ENCODE results near the gene BPIFB6.

BPIFB6 gene

DNA sequence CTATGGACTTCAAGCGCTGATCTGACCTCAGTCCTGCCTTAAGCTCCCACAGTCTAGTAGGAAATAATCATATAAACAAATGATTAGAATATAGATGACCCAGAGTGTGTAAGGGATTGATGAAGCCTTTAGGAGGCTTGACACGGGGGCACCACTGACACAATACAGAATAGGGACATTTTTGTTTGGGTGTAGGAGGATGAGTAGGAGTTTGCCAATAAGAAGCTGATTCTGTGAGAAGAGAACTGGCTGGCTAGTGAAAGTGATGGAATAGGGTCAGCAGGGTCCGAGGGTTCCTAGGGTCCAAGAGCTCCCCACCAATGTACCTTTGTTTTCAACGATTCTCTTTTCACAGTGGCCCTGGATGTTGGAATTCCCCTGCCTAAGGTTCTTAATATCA lies 40.9 kb downstream of the BPIFB6 start:
- Histone ChIP-seq H3K9me3 (ENCODE audit: control insufficient read depth, insufficient read depth, low read length) (no peaks in the 10 kb centered on the region), H4K20me1 (ENCODE audit: control insufficient read depth, insufficient read depth, low read depth, low read length) (no peaks in the 10 kb centered on the region), H3K4me2 (ENCODE audit: low read length) (no peak overlapping the region), H3K9me2 (replicated peaks; ENCODE audit: control insufficient read depth, low read length) (no peaks in the 10 kb centered on the region), H3K79me2 (ENCODE audit: control insufficient read depth, low read length) (no peaks in the 10 kb centered on the region), H3K27me3 (ENCODE audit: control insufficient read depth, low read length) (no peaks in the 10 kb centered on the region; the same call in 1 of the 2 replicates), H3F3A (ENCODE audit: control insufficient read depth, insufficient read depth) (no peaks in the 10 kb centered on the region), H3K36me3 (ENCODE audit: control insufficient read depth, low read length) (no peaks in the 10 kb centered on the region), H3K4me1 (ENCODE audit: control insufficient read depth, low read length) (no peaks in the 10 kb centered on the region), H3K27ac (ENCODE audit: low read depth, low read length) (no peak overlapping the region), H3K4me3 (ENCODE audit: low read length) (no peak overlapping the region)
- no peak for TF ChIP-seq EZH2phosphoT487 (IDR thresholded peaks at IDR 0.05; ENCODE audit: borderline replicate concordance, low read length)
- TF ChIP-seq, protein P1, sequence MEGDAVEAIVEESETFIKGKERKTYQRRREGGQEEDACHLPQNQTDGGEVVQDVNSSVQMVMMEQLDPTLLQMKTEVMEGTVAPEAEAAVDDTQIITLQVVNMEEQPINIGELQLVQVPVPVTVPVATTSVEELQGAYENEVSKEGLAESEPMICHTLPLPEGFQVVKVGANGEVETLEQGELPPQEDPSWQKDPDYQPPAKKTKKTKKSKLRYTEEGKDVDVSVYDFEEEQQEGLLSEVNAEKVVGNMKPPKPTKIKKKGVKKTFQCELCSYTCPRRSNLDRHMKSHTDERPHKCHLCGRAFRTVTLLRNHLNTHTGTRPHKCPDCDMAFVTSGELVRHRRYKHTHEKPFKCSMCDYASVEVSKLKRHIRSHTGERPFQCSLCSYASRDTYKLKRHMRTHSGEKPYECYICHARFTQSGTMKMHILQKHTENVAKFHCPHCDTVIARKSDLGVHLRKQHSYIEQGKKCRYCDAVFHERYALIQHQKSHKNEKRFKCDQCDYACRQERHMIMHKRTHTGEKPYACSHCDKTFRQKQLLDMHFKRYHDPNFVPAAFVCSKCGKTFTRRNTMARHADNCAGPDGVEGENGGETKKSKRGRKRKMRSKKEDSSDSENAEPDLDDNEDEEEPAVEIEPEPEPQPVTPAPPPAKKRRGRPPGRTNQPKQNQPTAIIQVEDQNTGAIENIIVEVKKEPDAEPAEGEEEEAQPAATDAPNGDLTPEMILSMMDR (IDR thresholded peaks at IDR 0.05; ENCODE audit: low read depth, low read length, poor library complexity, severe bottlenecking), result no peak

DNA sequence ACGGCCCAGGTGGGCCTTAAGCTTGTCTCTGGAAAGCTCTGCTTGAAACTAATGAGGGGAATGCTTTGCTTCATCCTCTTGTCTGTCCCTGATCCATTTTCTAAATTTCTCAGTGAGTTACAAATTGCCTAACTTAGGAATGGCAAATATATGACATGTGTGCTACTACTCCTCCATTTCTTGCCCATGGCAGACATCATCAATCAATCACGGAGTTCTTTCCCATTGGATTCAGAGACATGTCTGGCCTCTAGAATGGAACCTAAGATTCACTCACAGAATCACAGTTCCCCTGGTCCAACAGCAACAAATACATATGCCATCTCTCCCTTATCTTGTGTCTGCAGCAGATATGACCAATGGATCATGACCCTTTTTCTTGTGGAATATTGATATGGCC lies 41.4 kb downstream of the BPIFB6 start:
- no peak for TF ChIP-seq EZH2phosphoT487 (IDR thresholded peaks at IDR 0.05; ENCODE audit: borderline replicate concordance, low read length)
- TF ChIP-seq, protein P1 (IDR thresholded peaks at IDR 0.05; ENCODE audit: low read depth, low read length, poor library complexity, severe bottlenecking), result no peak
- H3K27me3 ChIP-seq (ENCODE audit: control insufficient read depth, low read length), result no peaks in the 10 kb centered on the region; the same call in 1 of the 2 replicates
- no peaks in the 10 kb centered on the region for H3K9me2 ChIP-seq (replicated peaks; ENCODE audit: control insufficient read depth, low read length)
- no peaks in the 10 kb centered on the region for H3K9me3 ChIP-seq (ENCODE audit: control insufficient read depth, insufficient read depth, low read length)
- no peak overlapping the region for H3K27ac ChIP-seq (ENCODE audit: low read depth, low read length)
- no peaks in the 10 kb centered on the region for H3K4me1 ChIP-seq (ENCODE audit: control insufficient read depth, low read length)
- no peaks in the 10 kb centered on the region for H3K36me3 ChIP-seq (ENCODE audit: control insufficient read depth, low read length)
- H3K4me2 ChIP-seq (ENCODE audit: low read length), result no peak overlapping the region
- H3K79me2 ChIP-seq (ENCODE audit: control insufficient read depth, low read length), result no peaks in the 10 kb centered on the region
- H3F3A ChIP-seq (ENCODE audit: control insufficient read depth, insufficient read depth), result no peaks in the 10 kb centered on the region
- H3K4me3 ChIP-seq (ENCODE audit: low read length), result no peak overlapping the region
- no peaks in the 10 kb centered on the region for H4K20me1 ChIP-seq (ENCODE audit: control insufficient read depth, insufficient read depth, low read depth, low read length)

DNA sequence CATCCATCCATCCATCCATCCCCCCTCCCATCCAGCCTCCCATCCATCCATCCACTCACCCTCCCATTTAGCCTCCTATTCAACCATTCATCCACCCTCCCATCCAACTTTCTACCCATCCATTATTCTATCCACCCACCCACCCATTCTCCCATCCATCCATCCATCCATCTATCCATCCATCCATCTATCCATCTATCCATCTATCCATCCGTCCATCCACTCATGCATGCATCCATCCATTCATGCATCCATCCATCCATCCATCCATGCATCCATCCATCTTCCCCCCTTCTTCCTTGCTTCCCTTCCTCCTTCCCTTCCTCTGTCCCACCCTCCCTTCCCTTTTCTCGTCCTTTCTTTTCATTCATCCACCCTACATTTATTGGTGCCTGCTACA lies 43.2 kb downstream of the BPIFB6 start:
- Histone ChIP-seq H3K79me2 (ENCODE audit: control insufficient read depth, low read length) (no peaks in the 10 kb centered on the region), H3K36me3 (ENCODE audit: control insufficient read depth, low read length) (no peaks in the 10 kb centered on the region), H3K4me1 (ENCODE audit: control insufficient read depth, low read length) (no peaks in the 10 kb centered on the region), H3K9me3 (ENCODE audit: control insufficient read depth, insufficient read depth, low read length) (no peaks in the 10 kb centered on the region), H3K27ac (ENCODE audit: low read depth, low read length) (no peak overlapping the region), H3F3A (ENCODE audit: control insufficient read depth, insufficient read depth) (no peaks in the 10 kb centered on the region), H3K9me2 (replicated peaks; ENCODE audit: control insufficient read depth, low read length) (no peaks in the 10 kb centered on the region), H3K27me3 (ENCODE audit: control insufficient read depth, low read length) (no peaks in the 10 kb centered on the region; the same call in 1 of the 2 replicates), H3K4me2 (ENCODE audit: low read length) (no peak overlapping the region), H3K4me3 (ENCODE audit: low read length) (no peak overlapping the region), H4K20me1 (ENCODE audit: control insufficient read depth, insufficient read depth, low read depth, low read length) (no peaks in the 10 kb centered on the region)
- TF ChIP-seq, protein P1 (IDR thresholded peaks at IDR 0.05; ENCODE audit: low read depth, low read length, poor library complexity, severe bottlenecking), result no peak

DNA sequence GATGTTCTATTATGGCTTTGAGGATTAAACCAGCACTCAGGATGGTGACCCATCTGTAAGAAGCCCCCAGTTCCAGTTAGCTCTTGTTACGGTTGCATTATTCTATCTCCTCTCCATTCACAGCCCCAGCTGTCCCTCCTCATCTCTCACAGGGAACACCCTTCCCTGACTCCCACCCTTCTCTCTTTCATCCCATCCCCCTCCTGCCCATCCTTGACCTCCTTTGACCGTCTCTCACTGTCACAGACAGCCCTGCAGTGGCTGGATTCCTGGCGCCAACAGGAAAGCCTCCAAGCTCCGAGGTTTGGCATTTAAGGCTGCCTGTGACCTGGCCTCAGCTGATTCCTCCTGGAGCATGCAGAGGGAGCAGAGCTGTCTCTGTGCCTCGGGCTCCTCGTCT lies 43.8 kb downstream of the BPIFB6 start:
- Histone ChIP-seq H3K4me2 (ENCODE audit: low read length) (no peak overlapping the region), H3K36me3 (ENCODE audit: control insufficient read depth, low read length) (no peaks in the 10 kb centered on the region), H3K27me3 (ENCODE audit: control insufficient read depth, low read length) (no peaks in the 10 kb centered on the region; the same call in 1 of the 2 replicates), H3K9me3 (ENCODE audit: control insufficient read depth, insufficient read depth, low read length) (no peaks in the 10 kb centered on the region), H3K27ac (ENCODE audit: low read depth, low read length) (no peak overlapping the region), H3K9me2 (replicated peaks; ENCODE audit: control insufficient read depth, low read length) (no peaks in the 10 kb centered on the region), H4K20me1 (ENCODE audit: control insufficient read depth, insufficient read depth, low read depth, low read length) (no peaks in the 10 kb centered on the region), H3K79me2 (ENCODE audit: control insufficient read depth, low read length) (no peaks in the 10 kb centered on the region), H3K4me3 (ENCODE audit: low read length) (no peak overlapping the region), H3F3A (ENCODE audit: control insufficient read depth, insufficient read depth) (no peaks in the 10 kb centered on the region), H3K4me1 (ENCODE audit: control insufficient read depth, low read length) (no peaks in the 10 kb centered on the region)
- TF ChIP-seq EZH2phosphoT487 (IDR thresholded peaks at IDR 0.05; ENCODE audit: borderline replicate concordance, low read length), result no peak
- TF ChIP-seq, protein P1 (IDR thresholded peaks at IDR 0.05; ENCODE audit: low read depth, low read length, poor library complexity, severe bottlenecking), result no peak

Data from DOHH2 (cell line).